GM18508 (cell line): ENCODE data around the gene MEIS2.

Experiments
- ATAC-seq: cut with Tn5 transposase; IDR thresholded peaks from one replicate; pipeline ENCODE4 v1.9.1; 2021; ENCODE audit warnings: moderate number of reproducible peaks; ENCODE audit not compliant: insufficient read depth, unreplicated experiment

Gene MEIS2

DNA sequence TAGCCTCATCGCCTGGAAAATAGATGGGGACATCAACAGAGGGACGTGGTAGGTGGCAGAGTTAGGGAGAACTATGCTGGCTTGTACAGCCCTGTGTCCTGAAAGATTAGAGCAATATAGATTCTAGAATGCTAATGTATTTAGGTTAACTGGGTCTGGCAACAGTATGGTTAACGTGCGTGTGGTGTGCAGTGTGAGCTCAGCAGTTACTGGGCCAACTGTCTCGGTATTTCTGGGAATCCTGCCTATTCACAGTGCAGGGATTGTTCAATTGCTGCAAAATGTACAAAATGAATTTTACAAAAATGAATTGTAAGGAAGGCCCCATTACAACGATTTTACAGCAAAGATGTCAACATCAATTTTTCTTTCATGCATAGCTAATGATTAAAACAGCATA, 20.6 kb downstream of the MEIS2 start:
- no peak for ATAC-seq

DNA sequence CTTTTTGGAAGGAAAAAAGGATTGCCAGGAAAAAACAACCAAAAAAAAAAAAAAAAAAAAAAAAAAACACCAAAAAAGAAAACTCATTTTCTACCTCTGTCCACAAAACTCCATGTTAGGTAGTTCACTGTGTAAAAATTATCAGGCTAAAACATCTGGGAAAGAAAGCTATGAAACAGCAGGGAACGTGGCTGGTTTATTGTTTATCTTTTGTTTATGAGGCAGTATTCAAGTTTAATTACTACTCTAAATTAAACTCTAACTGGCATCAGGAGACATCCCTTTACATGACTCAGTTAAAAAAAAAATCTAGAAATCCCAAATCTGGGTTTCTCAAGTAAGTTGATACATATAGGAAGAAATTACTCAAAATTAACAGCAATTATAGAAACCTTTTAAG, 21.8 kb downstream of the MEIS2 start:
- no peak for ATAC-seq

DNA sequence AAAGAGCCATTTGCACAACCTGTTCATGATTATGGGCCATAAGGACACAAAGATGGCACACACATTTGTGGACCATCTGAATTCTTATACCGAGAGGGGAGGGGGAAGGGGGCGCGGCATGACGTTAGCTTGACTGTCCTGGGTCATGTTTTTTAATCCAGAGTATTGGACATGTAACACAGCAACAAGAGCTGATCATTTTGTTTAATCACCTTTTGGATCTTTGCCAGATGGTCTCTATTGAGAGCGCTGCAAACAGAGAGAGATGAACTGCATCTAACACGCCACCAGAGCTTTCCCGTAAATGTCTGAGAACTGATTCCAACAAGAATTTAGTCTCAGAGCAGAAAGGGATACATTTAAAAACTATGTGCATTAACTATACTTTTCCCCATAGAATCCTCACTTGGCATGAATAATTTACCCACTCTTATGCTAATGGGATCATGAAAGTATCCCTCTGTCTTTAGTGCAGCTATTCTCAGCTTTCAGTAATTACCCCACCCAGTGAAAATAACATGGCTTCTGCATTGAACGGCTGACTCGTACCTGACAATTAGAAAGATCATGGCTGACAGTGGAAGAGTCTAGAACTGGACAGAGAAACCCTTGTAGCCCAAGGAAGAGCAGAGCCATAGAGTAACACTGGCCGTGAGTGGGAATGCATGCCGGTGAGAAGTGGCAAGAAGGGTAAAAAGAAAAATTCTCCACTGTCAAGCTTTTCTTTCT, 22.6 kb downstream of the MEIS2 start:
- ATAC-seq, result no peak

DNA sequence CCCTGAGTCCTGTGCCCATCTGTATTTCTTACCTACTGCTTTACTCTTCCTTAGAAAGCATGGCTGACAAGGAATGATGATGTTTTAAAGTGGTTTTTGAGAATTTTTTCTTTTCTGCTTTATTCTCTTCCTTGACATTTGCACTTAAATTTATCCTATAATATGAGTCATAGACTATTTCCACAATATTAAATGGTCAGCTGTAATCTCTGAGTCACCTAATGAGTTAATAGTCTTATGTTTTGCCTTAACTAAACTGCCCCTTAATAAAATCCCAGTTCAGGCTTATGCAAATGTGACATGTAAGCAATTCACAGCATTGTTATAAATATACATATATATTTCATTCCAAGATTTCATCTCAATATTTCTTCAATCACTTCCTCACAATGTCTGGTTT, 23.8 kb downstream of the MEIS2 start:
- no peak for ATAC-seq

DNA sequence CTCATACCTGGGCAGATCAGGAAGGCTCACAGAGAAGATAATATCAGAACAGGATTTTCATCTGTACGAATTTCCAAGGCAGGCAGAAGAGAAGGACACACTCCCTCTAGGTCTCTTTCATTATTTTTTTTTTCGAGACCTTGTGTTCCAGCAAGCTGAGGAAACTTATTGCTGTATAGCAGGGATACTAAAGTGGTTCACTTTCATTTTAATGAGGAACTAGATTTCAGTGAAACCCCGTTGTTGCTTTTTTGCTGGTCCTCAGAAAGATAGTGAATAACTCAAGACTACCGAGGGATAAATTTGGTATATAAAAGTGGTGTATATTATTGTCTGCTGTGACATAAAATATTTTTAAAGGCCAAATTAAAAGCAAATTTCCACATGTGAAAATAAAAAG, 24.6 kb downstream of the MEIS2 start:
- no peak for ATAC-seq

DNA sequence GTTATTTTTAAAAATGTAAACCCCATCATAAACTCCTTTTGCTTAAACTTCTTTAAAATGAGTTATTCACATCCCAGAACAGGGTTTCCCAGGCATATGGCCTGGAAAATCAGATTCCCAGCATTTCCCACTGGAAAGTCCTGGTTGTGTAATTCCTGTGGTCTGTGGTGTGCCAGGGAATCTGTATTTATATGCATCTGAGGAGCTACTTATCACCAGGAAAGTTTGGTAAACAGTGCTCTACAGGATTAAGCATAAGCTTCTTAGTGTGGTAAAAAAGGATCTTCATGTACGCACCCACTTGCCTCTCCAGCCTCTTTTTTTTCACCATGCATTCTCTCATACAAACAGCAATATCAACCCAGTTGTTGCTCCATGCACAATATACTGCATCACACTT, 28.2 kb downstream of the MEIS2 start:
- ATAC-seq, result no peak

DNA sequence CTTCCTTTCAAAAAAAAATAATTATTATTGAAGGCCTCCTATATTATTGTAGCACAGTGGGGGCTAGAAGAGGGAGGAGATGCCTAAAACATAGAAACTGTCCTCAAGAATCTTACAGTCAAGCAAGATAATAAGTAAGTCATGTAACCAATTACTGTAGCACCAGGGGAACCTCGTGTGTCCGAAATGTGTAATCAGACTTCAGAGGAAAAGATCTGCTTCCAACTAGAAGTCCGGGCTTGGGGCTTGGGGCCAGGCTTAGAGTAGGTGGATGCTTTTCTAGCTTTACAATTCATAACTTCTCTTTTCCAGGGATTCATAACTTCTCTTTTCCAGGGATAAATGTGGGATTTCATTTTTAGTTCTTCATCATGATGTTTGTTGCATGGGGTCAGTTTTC, 29.2 kb downstream of the MEIS2 start:
- no peak for ATAC-seq

DNA sequence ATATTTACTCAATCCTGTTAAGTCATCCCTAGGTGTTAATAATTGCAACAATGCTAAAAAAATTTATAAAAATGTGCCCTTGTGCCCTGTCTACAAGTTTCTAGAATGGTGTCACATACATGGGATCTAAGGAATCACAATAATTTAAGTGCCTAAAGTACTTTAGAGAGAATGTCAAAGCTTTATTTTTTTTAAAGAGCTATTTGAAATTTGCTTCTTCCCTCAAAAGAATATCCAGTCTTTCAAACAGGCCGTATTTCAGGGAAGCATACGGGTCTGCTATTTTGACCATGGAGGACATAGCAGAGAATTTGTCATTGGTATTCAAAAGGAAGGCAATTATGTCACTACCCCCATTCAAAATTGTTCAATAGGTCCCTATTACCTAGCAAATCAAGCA, 29.7 kb downstream of the MEIS2 start:
- ATAC-seq, result no peak

DNA sequence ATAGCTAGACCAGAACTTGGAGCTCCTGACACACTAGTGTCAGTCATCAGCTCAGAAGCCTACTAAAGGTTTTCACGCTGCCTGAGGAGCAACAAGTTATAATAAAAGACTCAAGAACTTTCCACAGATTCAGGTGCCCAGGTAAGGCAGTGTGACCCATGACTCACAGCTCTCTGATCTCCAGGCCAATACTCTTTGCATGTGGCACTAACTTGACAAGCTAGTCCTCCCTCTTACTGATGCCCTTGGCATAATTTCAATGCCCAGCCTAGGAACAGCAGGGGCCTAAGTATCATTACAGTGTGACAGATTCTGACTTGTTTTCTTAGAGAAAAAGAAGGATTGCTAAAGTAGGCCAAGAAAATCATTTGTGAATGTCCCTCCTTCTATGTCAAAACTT, 38.4 kb downstream of the MEIS2 start:
- ATAC-seq, result no peak

DNA sequence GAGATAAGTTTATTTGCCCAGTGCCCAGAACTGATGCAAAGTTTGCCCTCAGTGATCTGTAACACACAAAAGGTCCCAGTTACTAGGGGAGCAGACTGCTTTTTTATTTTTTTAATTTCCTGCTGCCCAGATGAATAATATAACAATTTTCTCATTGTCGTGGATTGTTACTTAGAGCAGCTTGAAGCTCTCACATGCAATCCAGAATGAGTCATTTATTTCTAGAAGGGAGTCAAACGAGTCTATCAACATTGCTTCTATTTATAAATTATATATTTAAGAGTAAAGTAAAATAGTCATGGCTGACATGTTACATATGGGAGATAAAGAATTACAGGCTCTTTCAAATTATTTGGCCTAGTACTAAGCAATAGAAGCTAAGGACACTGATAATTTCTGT, 41.3 kb downstream of the MEIS2 start:
- ATAC-seq, result no peak

DNA sequence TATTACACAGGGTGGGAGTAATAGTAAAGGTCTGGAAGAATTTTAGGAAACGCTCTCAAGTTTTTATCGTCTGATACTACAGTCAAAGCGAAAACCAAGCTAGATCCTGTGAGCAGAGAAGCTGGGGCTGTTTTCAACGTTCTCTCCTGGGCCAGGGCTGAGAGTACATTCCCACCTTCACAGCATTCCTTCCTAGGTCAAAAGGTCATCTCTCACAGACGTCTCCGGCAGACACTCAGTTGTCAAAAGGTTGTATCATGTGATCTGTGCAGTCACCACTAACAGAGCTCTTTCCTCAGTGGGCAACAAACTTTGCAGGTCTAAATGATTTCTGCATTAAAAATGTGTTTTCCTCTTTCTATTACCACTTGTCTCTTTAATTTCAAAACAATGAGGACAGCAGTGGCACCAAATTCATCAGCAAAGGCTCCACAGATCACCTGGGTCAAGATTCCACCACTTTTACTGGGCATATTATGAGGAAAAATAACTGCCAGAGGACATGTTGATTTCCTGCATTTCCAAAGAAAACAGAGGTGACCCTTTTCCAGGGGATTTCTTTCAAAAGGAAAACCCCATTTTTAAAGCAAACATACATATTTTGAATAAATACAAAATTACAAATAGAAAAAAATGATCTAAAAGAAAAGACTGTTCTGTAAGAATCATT, 41.9 kb downstream of the MEIS2 start:
- ATAC-seq, result no peak

DNA sequence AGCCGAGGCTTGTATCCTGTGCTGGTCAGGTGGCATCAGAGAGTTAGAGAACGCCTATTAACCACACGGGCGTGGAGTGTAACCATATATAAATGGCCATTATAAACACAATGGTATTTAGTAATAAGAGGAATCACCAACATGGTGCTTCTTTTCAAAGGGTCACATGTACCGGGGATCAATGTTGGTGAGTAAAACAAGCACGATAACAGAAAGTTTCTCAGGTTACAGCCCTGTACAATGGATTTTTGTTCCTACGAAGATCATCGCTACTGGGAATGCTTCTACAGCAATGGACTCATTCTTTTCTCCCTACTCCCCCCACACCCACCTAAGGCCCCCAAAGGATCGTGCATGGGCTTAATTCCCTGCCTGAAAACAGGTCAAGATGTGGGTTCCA, 42.5 kb downstream of the MEIS2 start:
- ATAC-seq, result no peak

DNA sequence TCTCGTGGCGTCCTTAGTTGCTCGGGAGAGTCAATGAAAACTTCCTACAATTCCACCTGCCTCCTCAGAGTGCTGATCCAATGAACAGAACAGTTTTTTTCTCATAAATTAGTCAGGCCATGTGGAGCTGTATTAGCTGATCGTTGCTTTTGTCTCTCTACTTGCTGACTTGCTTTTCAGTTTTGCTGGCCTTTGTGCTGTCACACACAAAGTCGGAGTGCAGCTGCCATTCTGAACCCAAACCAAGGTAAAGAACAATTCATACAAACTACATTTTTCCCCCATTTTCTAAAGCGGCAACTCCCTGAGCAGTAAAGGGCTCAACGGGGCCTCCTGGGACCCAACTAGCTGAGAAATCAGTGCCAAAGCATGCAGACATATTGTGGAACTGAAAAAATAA, 43.1 kb downstream of the MEIS2 start:
- ATAC-seq, result no peak

DNA sequence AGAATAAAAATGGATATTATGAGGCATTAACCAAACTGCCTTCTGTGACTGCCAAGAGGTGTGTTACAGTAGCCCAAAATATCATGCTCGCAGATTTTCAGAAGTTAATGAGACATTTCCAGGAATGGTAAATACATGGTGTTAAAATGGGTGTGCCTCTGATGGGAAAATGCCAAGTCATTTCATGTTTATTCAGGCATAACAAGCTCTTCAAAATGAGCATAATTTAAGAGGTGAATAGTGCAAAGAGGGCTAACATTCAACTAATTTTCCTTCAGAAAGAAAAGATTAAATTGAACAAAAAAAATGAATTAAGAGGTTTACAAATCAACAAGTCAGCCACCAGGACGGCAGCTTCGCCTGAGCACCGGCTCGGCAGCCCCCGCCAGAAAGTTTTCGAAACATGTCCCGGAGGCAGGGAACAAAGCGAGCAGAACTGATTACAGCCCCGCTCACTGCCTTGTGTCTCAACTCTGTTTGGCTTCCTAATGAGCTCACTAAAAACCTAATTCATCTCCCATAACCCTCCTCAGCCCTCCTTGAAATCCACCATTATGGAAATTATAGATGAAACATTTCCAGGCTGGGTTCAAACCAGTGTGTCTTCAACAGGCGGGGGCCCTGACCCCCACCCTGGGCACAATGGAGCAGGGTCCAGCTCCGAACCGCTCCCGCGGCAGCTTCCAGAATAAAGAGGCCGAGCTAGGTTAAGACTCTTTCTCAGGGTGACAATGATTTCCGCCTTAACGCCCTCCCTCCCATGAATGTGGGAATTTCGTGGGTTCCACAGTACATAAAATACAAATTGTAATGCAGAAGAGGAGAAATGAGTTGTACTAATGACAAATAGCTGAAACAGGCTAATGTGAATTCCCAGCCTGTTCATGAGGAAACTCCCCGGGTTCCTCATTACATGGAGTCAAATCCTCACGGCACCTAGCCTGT, 43.9 kb downstream of the MEIS2 start:
- ATAC-seq, result no peak

DNA sequence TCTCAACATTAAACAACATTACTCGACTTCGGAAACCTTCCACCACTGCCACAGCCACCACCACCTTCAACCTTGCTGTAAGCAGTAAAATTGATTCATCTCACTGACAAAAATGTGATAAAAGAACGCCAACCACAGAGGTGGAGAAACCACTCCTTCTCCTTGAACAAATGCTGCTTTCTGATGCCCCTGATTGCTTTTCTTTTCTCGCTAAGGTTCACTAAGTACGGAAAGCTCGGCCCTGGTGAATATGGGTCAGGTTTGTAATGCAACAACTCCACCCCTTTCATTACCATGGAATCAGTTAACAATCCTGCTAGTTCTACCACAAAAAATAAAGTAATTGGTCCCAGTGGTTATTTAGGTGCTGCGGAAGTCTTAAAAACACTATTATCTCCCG, 44.9 kb downstream of the MEIS2 start:
- no peak for ATAC-seq

DNA sequence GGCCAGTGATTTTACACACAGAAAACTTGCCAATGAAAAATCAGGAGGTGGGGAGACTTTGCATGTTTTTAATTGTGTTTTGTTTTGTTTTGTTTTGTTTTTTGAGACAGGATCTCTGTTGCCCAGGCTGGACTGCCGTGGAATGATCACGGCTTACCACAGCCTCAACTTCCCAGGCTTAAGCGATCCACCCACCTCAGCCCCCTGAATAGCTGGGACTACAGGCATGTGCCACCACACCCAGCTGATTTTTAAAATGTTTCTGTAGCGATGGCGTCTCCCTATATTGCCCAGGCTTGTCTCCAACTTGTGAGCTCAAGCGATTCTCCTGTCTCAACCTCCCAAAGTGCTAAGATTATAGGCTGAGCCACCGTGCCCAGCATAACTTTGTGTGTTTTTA, 46.0 kb downstream of the MEIS2 start:
- no peak for ATAC-seq

DNA sequence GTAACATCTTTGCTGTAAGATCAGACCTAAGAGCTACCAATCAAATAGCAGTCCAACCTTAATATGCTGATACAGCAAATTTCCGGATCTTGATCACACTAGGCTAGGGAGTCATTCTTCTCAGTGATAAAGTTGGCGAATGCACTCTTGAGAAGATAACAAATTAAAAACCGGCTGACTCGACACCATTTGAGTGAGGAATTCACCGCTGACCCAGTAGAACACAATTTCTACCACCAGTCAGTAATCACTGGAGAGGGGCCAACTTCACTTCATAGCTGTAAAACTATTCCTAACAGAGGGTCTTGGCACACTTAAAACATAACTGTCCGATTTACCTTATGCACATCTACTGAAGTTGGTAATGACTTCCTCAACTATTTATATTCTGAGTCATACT, 47.2 kb downstream of the MEIS2 start:
- ATAC-seq, result no peak

DNA sequence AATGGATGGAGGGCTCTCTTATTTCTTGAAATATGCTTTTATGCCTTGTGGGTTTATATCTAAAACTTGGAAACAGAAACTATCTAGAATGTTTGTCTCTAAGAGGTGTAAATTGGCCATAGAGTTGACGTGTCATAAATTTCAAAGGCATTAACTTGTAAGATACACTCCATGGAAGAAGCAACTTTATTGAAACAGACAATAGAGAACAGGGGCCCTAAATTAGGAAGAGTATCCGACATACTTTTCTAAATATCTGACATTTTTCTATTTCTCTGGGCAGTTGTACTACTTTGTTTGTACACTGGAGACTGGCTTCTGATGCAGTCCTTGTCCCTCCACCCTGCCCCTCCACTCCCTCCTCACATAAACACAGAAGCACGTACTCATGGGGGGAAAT, 50.0 kb downstream of the MEIS2 start:
- no peak for ATAC-seq

DNA sequence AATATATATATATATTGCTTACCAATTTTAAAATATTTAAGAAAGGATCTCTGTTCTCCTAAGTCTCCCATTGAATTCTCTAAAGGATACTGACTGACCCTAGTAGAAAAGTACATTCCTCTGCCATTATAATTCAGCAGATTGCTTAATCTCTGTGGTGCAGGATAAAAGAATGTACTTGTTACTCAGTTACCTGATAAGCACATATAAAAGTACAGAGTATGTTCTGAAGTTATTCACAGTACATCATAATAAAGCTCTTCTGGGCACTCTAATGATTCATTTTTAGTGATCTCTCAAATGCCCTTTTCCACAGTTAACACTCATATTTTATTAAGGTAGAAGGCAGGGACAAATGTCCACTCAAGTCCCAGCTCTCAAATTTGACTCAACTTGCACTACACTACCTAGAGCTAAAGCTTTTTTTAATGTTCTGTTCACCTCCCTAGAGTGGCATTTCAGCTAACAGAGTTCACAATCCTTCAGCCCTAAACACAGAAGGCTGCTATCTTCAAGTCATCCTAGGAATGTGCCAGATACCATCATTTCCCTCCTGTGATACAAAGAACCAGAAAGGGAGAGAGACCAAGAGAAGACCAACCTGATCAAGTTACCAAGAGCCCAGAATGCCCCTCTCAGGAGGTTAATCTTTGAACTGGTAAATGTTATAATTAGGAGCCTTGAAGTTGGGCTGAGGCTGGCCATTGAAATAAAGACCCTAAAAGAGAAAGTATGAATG, 53.3 kb downstream of the MEIS2 start:
- ATAC-seq, result no peak

DNA sequence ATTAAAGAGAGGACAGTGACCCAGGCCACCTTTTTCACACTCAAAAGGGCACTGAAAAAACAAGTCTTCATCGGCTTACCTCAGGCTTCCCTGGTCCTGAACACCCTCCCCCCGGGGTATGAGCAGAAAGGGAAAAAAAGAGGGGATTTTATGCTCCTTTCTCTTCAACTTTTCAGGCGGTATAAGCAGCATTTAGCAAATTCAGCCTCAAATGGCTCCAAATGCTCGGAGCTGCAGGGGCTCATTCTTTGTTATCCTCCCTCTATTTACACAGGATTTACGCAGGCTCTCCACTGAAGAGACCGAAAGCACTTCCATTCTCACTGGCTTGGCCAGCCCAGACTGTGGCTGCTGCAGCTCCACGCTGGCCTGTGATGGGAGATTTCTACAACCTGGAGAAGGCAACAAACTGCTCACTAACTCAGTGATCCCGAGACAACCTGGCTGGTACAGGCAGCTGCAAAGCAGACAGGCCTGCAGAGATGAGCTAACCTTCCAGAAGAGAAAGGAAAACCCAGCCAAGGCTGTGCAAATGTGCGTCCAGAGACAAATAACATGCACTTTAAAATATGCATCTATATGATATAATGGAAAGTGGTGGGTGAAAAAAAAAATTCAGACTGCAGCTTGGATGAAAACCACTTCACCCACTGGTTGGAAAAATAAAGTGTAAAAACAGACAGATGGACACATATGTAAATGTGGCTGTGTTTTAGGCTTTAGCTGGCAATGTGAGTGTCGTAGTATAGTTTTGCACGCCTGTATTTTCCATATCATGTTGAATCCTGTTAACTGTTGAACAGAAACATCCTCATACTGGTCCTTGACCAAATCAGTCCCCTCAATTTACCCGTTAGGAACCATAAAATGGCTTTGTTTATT, 54.2 kb downstream of the MEIS2 start:
- ATAC-seq, result no peak
